Measurements from ENCODE around the gene SCART1. TPM values are rescaled to one million over a fixed set of nuclear protein-coding genes. Genes with fewer than 3 reads are reported as not detected.

The SCART1 gene
- total and polyA plus RNA-seq, 2 of the 4 experiments (the other 2 are of a cell fraction), result 0.54 to 2.1 TPM

GRCh38 chr10:133474665-133475424 lies 21.1 kb downstream of the SCART1 start:
- no TSS peak for BruUV-seq (replicated peaks)
- no peak overlapping the region for H3K56ac ChIP-seq (ENCODE audit: extremely low read depth, insufficient read depth, low read length)
- H3K27ac ChIP-seq (ENCODE audit: insufficient read depth, low read length), result no peak overlapping the region
- H4K8ac ChIP-seq (ENCODE audit: low read depth in 2 of 2, low read length in 2 of 2), result no peak overlapping the region
- H4K5ac ChIP-seq (ENCODE audit: low read depth, low read length), result no peak overlapping the region
- no peak overlapping the region for H2AFZ ChIP-seq (replicated peaks; ENCODE audit: low read length, poor library complexity)
- H3K4me1 ChIP-seq (ENCODE audit: control insufficient read depth, insufficient read depth, low read length), result no peaks in the 10 kb centered on the region
- TF ChIP-seq RFX5 (IDR thresholded peaks at IDR 0.05; ENCODE audit: low read depth, low read length) (no peak), CHD1 (IDR thresholded peaks at IDR 0.05; ENCODE audit: low read depth, low read length) (no peak), NFE2L2 (IDR thresholded peaks at IDR 0.05; ENCODE audit: low read depth, low read length) (no peak), POLR2A (IDR thresholded peaks at IDR 0.05; ENCODE audit: low read depth, low read length) (no peak), FOS (IDR thresholded peaks at IDR 0.05; ENCODE audit: low read depth, low read length) (no peak), MAZ (IDR thresholded peaks at IDR 0.05; ENCODE audit: borderline replicate concordance, low read depth, low read length) (no peak), MXI1 (IDR thresholded peaks at IDR 0.05; ENCODE audit: borderline replicate concordance, low read depth, low read length) (no peak), USF2 (IDR thresholded peaks at IDR 0.05; ENCODE audit: low read depth, low read length) (no peak), ELK1 (IDR thresholded peaks at IDR 0.05; ENCODE audit: borderline replicate concordance, low read depth, low read length) (no peak)
- TF ChIP-seq, protein P1, sequence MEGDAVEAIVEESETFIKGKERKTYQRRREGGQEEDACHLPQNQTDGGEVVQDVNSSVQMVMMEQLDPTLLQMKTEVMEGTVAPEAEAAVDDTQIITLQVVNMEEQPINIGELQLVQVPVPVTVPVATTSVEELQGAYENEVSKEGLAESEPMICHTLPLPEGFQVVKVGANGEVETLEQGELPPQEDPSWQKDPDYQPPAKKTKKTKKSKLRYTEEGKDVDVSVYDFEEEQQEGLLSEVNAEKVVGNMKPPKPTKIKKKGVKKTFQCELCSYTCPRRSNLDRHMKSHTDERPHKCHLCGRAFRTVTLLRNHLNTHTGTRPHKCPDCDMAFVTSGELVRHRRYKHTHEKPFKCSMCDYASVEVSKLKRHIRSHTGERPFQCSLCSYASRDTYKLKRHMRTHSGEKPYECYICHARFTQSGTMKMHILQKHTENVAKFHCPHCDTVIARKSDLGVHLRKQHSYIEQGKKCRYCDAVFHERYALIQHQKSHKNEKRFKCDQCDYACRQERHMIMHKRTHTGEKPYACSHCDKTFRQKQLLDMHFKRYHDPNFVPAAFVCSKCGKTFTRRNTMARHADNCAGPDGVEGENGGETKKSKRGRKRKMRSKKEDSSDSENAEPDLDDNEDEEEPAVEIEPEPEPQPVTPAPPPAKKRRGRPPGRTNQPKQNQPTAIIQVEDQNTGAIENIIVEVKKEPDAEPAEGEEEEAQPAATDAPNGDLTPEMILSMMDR (conservative IDR thresholded peaks at IDR 0.05; ENCODE audit: low read depth, low read length), result no peak
- intact Hi-C loops (cut with micrococcal nuclease) (no loop called here), in situ Hi-C loops (cut with MboI; ENCODE audit: low sequenced_read_pairs) (no loop called here), dilution Hi-C loops (cut with HindIII; ENCODE audit: low sequenced_read_pairs, unreplicated experiment) (no loop called here)
- H3K9me3 ChIP-seq (ENCODE audit: control insufficient read depth, insufficient read depth, low read length), result no peaks in the 10 kb centered on the region
- no peaks in the 10 kb centered on the region for H3K9me1 ChIP-seq (ENCODE audit: insufficient read depth, low read length)
- no peak overlapping the region for H2BK120ac ChIP-seq (ENCODE audit: low read depth, low read length)
- no peaks in the 10 kb centered on the region for H3K36me3 ChIP-seq (ENCODE audit: control insufficient read depth, insufficient read depth, low read length)
- no peak overlapping the region for H4K91ac ChIP-seq (ENCODE audit: insufficient read depth, low read depth, low read length)
- H3K4ac ChIP-seq (ENCODE audit: low read depth, low read length), result no peak overlapping the region
- ChIA-PET CTCF (no interaction called here), POLR2A (ENCODE audit: unreplicated experiment) (no interaction called here)
- no peak overlapping the region for H2BK15ac ChIP-seq (ENCODE audit: low read depth, low read length)
- no peak overlapping the region for H2AK5ac ChIP-seq (ENCODE audit: low read depth, low read length)
- WGBS, 2 experiments (ENCODE audit: extremely low coverage in 2 of 2, insufficient read length in 1 of 2), result 56% methylated on average over 8 of the region's 12 CpGs; no CpG with 5 or more reads in 1 of the 2 experiments
- no peaks in the 10 kb centered on the region for H4K20me1 ChIP-seq (ENCODE audit: insufficient read depth, low read length)
- H3K79me1 ChIP-seq (ENCODE audit: low read depth in 1 of 2, low read length in 2 of 2), result no peaks in the 10 kb centered on the region
- H3K23ac ChIP-seq (ENCODE audit: low read depth, low read length), result no peak overlapping the region
- H3K14ac ChIP-seq (replicated peaks; ENCODE audit: low read depth, low read length), result no peak overlapping the region
- no peak overlapping the region for H3K9ac ChIP-seq (ENCODE audit: low read depth, low read length)
- no peak overlapping the region for H3K4me3 ChIP-seq (ENCODE audit: insufficient read depth, low read depth, low read length)
- H2BK5ac ChIP-seq (ENCODE audit: low read depth, low read length, poor library complexity, severe bottlenecking), result no peak overlapping the region
- no peak for DNase-seq
- H3K4me2 ChIP-seq (ENCODE audit: low read depth, low read length), result no peak overlapping the region
- no peak for ATAC-seq (ENCODE audit: low read depth)
- no peak overlapping the region for H3K18ac ChIP-seq (ENCODE audit: low read depth, low read length)
- H3K27me3 ChIP-seq (ENCODE audit: control insufficient read depth, insufficient read depth, low read length), result no peaks in the 10 kb centered on the region
- no peak overlapping the region for H2BK20ac ChIP-seq (ENCODE audit: low read depth, low read length)
- H2AK9ac ChIP-seq (replicated peaks; ENCODE audit: low read depth, low read length, poor library complexity), result no peak overlapping the region
